Non-pigmented ciliary epithelial cell (primary cell): Measurements from ENCODE around the gene MAP2K7.
"Not testable (repeated sequence)": the region's sequence is repeated elsewhere in the genome, so short reads cannot be mapped to it uniquely, and the experiment has no call there.

Experiments used
- DNase-seq: peaks from one replicate; pipeline ENCODE4 v3.0.0-alpha.2; 2010; ENCODE audit warnings: low read depth

Gene MAP2K7

DNA sequence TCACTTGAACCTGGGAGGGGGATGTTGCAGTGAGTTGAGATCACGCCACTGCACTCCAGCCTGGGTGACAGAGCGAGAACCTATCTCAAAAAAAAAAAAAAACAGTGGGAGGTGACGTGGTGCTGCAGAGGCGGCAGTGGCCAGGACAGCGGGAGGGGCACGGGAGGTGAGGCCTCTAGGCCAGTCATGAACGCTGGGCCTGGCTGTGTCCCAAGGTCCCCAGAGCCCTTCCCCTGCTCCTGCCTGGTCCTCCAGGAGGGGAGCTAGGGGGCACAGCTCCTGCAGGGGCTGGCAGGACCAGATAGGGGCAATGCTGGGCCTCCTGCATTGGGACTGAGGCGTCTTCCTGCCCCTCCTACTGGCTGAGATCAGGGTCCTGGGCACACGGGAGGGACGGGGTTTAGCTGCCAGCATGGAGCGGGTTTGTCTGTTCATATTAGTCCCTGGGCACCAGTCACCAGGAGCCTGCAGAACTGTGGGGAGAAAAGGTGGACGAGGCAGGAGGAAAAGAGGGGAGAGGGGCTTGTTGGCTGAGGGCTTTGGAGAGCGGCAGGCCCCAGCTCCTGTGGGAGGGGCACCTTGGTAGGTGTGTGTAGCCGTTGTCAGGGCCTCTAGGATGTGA, 4.5 kb downstream of the MAP2K7 start:
- DNase-seq: no peak

DNA sequence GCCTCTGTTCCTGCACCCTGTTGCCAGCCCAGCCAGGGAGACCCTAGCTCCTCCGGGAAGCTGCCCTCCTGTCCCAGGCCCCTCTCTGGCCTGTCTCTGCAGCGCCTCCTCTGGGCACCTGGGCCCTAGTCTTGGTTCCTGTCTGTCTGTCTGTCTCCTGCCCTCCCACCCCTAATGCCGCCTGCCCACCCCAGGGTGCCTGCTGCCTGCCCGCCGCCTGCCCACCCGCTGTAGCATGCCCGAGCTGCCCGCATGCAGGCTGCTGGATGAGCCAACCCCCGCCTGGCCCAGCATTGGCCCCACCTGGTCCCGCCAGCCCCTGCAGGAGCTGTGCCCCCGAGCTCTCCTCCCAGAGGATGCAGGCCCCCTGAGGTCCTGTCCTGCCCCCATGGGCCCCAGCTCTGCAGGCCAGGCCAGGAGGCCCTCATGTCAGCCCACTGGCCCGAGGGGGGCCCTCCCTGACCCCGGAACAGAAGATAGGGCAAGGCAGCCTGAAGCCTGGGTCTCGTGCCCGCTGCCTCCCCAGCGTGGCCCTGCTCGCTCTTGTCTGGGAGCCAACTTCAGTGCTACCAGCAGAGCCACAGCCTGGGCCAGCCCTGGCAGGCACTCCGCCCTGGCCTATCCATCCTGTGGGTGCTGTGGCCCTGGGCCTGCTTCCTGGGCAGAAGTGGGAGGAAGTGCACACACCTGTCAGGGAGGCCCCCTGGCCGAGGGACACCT, 5.2 kb downstream of the MAP2K7 start:
- DNase-seq: no peak

- DNase-seq: no peak
Measured at GRCh38 chr19:7909471-7910067, 5.9 kb downstream of the MAP2K7 start.

DNA sequence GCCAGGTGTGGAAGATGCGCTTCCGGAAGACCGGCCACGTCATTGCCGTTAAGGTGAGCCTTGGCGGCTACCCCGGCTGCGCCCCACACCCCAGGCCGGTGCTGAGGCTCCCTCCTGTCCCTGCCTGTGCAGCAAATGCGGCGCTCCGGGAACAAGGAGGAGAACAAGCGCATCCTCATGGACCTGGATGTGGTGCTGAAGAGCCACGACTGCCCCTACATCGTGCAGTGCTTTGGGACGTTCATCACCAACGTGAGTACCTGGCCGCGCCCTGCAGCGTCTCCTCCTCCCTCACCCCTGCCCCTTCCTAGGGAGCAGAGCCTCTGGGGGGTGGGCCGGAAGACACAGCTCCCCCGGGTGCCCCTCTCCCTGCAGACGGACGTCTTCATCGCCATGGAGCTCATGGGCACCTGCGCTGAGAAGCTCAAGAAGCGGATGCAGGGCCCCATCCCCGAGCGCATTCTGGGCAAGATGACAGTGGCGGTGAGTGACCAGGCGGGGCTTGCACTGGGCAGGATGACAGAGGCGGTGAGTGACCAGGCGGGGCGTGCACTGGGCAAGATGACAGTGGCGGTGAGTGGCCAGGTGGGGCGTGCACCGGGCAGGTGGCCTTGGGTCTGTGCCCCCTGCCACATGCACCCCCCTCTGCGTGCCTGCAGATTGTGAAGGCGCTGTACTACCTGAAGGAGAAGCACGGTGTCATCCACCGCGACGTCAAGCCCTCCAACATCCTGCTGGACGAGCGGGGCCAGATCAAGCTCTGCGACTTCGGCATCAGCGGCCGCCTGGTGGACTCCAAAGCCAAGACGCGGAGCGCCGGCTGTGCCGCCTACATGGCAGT, 6.9 kb downstream of the MAP2K7 start:
- DNase-seq: no peak

GRCh38 chr19:7911508-7912143, 7.9 kb downstream of the MAP2K7 start:
- DNase-seq: no peak

- DNase-seq: no peak
Measured at GRCh38 chr19:7912144-7912696, 8.5 kb downstream of the MAP2K7 start.

DNA sequence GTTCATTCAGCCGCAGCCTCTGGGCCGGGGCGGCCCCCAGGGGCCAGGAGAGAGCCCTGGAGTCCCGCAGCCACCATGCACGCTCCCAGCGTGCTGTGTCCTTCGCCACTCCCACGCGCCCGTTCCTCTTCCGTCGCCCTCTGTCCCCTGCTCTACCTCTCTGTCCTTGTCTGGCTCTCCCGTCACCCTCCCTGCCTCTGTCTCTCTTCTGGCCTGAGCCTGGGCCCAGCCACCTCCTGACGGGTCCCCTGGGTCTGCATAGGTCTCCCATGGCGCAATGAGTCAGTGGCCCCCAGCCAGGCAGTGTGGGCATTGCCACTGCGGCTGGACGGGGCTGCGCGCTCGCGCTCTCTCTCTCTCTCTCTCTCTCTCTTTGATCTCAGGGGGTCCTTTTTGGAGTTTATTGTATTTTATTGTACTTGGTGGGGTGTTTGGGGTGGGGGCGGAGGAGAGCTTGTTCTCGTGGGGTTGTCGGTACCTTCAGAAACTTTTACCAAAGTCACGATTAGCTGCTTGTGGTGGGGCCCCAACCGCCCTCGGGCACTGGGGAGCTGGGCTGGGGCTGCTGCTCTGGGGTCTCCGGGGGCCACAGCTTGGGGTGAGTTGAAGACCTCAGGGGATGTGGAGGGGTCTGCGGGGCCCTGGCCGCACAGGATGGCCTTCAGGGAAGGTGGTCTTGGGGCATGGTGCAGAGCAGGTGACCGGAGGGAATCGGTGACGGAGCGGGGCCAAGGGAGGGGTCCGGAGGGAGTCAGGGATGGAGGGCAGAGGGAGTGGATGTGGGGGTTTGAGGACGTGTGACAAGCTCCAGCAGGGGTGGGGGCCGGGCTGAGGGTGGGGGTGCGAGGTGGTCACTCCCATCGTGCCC, 9.3 kb downstream of the MAP2K7 start:
- DNase-seq: no peak

- no peak for DNase-seq
Measured at GRCh38 chr19:7913652-7914051, 10.0 kb downstream of the MAP2K7 start.

DNA sequence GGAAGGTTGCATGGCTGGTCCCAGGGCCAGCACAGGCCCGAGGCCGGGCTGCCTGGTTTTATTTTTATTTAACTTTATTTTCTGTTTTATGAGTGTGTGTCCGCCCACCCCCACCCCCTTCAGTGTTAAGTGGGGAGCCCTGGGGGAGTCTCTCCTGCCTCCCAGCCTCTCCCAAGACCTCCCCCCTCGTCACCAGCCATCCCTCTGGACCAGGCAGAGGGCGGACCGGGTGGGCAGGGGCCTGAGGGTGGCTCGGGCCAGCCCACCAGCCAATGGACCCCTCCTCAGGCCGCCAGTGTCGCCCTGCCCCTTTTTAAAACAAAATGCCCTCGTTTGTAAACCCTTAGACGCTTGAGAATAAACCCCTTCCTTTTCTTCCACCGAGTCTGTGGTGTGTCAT, 10.4 kb downstream of the MAP2K7 start:
- no peak for DNase-seq

GRCh38 chr19:7914598-7915045, 10.9 kb downstream of the MAP2K7 start, which contains the start of gene TGFBR3L:
TGFBR3L (plus strand) TSS chr19:7914830.
- no peak for DNase-seq

DNA sequence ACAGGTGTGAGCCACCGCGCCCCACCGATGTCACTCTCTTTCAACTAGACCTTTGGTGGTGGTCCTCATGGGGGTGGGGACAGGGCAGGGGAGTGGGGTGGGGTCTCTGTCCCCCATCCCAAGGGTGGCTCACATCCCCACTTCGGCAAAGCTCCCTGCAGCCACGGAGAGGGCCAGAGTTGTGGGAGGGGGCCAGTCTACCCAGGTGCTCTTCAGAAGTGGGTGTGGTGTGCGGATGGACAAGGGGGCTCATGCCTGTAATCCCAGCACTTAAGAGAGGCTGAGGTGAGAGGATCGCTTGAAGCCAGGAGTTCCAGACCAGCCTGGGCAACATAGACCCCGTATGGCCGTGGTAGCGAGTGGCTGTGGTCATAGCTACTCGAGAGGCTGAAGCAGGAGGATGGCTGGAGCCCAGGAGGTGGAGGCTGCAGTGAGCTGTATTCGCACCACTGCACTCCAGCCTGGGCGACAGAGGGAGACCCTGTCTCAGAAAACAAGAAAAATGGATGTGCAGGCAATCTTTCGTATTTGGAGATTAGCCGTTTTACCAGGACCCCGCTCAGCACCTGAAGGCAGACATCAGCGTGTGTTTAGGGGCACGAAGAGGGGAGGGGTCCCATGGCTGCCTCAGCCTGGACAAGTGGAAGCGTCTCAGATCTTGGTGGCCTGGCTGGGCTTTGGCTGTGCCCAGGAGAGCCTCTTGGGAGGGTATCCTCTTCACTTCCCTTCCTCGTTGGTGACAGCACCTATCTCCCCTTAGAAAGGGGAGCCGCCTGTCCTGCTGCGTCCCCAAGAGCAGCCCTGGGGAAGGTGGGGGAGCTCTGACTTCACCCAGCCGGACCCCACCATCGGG, 11.8 kb downstream of the MAP2K7 start:
- DNase-seq: no peak

DNA sequence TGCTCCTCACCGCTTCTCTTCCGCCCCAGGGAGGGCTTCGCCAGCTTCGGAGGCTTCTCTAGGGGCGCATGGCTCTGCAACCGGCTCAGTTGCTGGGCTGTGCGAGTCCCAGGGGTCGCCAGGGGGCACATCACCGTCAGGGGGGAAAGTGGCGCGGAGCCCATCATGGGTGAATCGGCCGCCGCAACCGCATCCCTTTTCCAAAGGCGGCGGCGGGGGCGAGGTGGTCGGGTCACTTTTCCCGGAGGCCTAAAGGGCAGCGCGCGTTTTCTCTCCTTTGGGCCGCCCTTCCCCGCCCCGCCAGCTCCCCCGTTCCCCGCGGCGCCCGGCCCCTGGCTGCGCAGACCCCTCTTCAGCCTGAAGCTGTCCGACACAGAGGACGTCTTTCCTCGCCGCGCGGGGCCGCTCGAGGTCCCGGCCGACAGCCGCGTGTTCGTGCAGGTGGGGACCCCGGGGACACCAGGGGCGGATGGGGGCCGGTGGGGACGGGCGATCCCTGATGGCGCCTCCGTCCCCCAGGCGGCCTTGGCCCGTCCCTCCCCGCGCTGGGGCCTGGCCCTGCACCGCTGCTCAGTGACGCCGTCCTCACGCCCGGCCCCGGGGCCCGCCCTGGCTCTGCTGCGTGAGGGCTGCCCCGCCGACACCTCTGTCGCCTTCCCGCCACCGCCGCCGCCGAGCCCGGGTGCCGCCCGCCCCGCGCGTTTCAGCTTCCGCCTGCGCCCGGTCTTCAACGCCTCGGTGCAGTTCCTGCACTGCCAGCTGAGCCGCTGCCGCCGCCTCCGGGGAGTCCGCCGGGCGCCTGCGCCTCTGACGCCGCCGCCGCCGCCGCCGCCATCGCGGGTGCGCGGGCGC, 12.7 kb downstream of the MAP2K7 start:
- no peak for DNase-seq

DNA sequence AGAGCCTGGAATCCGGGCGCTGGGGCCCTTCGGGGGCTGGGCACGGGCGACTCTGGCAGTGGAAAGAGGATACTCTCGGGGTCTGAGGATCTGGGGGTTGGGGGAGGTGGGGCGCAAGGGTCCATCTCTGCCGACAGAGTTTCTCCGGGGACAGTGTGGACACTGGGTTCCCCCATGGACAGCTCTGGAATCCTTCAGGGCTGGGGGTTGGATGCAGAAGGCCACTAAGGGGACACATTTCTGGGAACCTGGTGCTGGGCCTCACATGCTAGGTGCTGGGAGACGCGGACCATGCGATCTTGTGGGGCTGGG, 13.2 kb downstream of the MAP2K7 start:
- DNase-seq: no peak

GRCh38 chr19:7917267-7918061, 13.8 kb downstream of the MAP2K7 start:
- no peak for DNase-seq

GRCh38 chr19:7918062-7918614, 14.5 kb downstream of the MAP2K7 start:
- DNase-seq: not testable (repeated sequence)

DNA sequence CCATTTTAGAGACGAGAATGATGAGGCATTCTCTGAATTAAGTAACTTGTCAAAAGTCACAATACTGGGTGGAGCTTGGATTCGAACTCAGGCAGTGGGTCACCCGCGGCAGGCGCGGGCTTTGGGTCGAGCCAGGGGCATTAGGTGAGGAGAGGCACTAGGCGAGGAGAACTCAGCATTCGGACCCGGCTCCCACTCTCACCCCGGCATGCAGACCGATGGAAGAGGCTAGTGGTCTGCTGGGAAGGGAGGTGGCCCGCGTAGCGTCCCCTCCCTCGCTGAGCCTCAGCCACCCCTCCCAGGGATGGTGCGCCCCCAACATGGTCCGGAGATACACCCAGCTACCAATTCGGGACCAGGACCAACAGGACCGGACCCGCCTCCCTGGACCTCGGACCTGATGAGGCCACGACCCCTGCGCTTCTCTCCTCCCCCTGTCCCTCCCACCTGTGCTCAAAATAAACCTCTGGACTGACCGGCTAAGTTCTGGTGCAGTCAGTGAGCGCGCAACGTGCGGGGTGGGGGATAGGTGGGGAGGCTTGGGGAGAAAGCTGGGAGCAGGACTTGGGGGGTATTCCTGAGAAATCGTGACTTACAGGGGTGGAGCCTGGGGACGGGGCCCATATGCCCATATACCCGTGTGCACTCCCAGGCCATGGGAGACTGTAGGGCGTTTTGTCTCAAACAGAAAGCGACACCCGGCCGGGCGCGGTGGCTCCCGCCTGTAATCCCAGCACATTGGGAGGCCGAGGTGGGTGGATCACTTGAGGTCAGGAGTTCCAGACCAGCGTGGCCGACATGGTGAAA, 15.1 kb downstream of the MAP2K7 start:
- no peak for DNase-seq
